LNCaP clone FGC (cell line): ENCODE data around the gene TATDN3.
"Not testable (repeated sequence)": the region's sequence is repeated elsewhere in the genome, so short reads cannot be mapped to it uniquely, and the experiment has no call there.

ENCODE experiments used
- DNase-seq: peaks from one replicate; pipeline ENCODE4 v3.0.0-alpha.2; 2011; ENCODE audit warnings: low read depth
- H3K4me3 ChIP-seq: 2 replicates; pipeline ENCODE4 v1.5.1; 2011; ENCODE audit warnings: mild to moderate bottlenecking, low read depth, low read length, control low read depth
- CTCF ChIP-seq: IDR thresholded peaks from 2 replicates; pipeline ENCODE4 v1.5.1; 2012; ENCODE audit warnings: mild to moderate bottlenecking; ENCODE audit not compliant: control insufficient read depth, insufficient read depth; ENCODE audit errors: extremely low read depth

Gene TATDN3

DNA sequence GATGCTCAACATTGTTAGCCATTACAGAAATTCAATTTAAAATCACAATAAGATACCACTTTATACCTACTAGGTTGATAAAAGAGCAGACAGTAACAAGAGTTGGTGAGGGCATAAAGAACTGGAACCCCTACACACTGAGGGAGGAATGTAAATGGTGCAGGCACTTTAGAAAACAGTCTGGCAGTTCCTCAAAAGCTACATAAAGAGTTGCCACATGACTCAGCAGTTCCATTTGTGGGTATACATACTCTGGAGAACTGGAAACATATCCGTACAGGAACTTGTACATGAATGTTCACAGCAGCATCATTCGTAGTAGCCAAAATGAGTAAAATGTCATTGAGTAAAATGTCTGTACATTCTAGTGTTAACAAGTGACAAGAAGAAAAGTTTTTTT, 17.1 kb upstream of the TATDN3 start:
- no peak for DNase-seq
- no peak overlapping the region for H3K4me3 ChIP-seq
- TF ChIP-seq CTCF, result no peak

GRCh38 chr1:212775241-212775640, 16.5 kb upstream of the TATDN3 start:
- TF ChIP-seq CTCF, result no peak
- H3K4me3 ChIP-seq, result no peak overlapping the region
- no peak for DNase-seq

GRCh38 chr1:212777151-212777550, 14.5 kb upstream of the TATDN3 start:
- DNase-seq, result no peak
- TF ChIP-seq CTCF, result no peak
- H3K4me3 ChIP-seq, result no peak overlapping the region

DNA sequence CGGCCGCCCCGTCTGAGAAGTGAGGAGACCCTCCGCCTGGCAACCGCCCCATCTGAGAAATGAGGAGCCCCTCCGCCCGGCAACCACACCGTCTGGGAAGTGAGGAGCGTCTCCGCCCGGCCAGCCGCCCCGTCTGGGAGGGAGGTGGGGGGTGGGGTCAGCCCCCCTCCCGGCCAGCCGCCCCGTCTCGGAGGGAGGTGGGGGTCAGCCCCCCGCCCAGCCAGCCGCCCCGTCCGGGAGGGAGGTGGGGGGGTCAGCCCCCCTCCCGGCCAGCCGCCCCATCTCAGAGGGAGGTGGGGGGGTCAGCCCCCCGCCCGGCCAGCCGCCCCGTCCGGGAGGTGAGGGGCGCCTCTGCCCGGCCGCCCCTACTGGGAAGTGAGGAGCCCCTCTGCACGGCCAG, 12.6 kb upstream of the TATDN3 start:
- not testable (repeated sequence) for H3K4me3 ChIP-seq, DNase-seq

- no peak for DNase-seq
- no peak for TF ChIP-seq CTCF
- no peak overlapping the region for H3K4me3 ChIP-seq
Observed at GRCh38 chr1:212780759-212781158, 10.9 kb upstream of the TATDN3 start.

GRCh38 chr1:212781225-212781624, 10.5 kb upstream of the TATDN3 start:
- no peak for TF ChIP-seq CTCF
- no peak for DNase-seq
- H3K4me3 ChIP-seq, result no peak overlapping the region

- no peak for DNase-seq
- H3K4me3 ChIP-seq, result no peak overlapping the region
- peak; percentile 76 for TF ChIP-seq CTCF
Observed at GRCh38 chr1:212782422-212783154, 9.1 kb upstream of the TATDN3 start.
